Endothelial cell of umbilical vein (primary cell): ENCODE measurements around the gene UNC5B. TPM values are rescaled to one million over a fixed set of nuclear protein-coding genes. Genes with fewer than 3 reads are reported as not detected.

Source experiments
- Bru-seq: library from RNA; stranded (reverse); fragments of 400-500 nt; gene quantifications from one replicate; lab custom pipeline; 2021; lab: Mats Ljungman, UMichigan
- BruChase-seq, 2 experiments: library from RNA; stranded (reverse); fragments of 400-500 nt; gene quantifications; one replicate each; lab custom pipeline; 2021; lab: Mats Ljungman, UMichigan
- BruUV-seq: library from RNA; stranded (reverse); fragments of 400-500 nt; replicated peaks from 2 replicates; lab custom pipeline; 2021; lab: Mats Ljungman, UMichigan
- CTCF ChIA-PET: fragments of 300-600, 350-600 bp; sonication (Branson Sonifier 250); formaldehyde crosslinking; loops from one replicate; lab custom pipeline; 2021; ENCODE audit warnings: antibody characterized with exemption, inconsistent platforms; lab: Charles Lee
- POLR2A ChIA-PET: fragments of 300-600, 350-600 bp; sonication (Branson Sonifier 250); formaldehyde crosslinking; loops from one replicate; lab custom pipeline; 2021; ENCODE audit warnings: antibody characterized with exemption, inconsistent platforms; lab: Charles Lee
- DNase-seq: peaks from one replicate; pipeline ENCODE4 v3.0.0-alpha.2; 2011; ENCODE audit warnings: low read depth, low spot score
- FAIRE-seq: peaks from 2 replicates; lab custom pipeline; 2011; peaks lifted over from hg19 to GRCh38; lab: Jason Lieb, UNC
- H2AFZ ChIP-seq: 2 replicates; pipeline ENCODE4 v1.6.0; 2012; ENCODE audit warnings: low read depth, low read length, control low read depth, inconsistent platforms
- H3K27ac ChIP-seq: 2 replicates; pipeline ENCODE4 v1.5.1; 2011; ENCODE audit warnings: low read depth, mild to moderate bottlenecking, control low read depth, low read length, moderate library complexity; ENCODE audit not compliant: insufficient read depth
- H3K27me3 ChIP-seq, 2 experiments: 2 replicates each; pipeline versions ENCODE4 v1.6.0 to v1.6.1; 2011; ENCODE audit warnings: low read length in 2 of 2, mixed read lengths in 1 of 2; ENCODE audit not compliant: control insufficient read depth in 2 of 2, insufficient read depth in 2 of 2
- H3K36me3 ChIP-seq, 2 experiments: 2 replicates in 1 of 2; 3 replicates in 1 of 2; pipeline ENCODE4 v1.5.1; 2011; ENCODE audit warnings: low read length in 2 of 2, mild to moderate bottlenecking in 1 of 2, moderate library complexity in 1 of 2; ENCODE audit not compliant: control insufficient read depth in 2 of 2, insufficient read depth in 2 of 2; ENCODE audit errors: extremely low read depth in 1 of 2
- H3K4me1 ChIP-seq: 3 replicates; pipeline ENCODE4 v1.5.1; 2011; ENCODE audit warnings: mild to moderate bottlenecking, low read length; ENCODE audit not compliant: control insufficient read depth, insufficient read depth; ENCODE audit errors: extremely low read depth
- H3K4me2 ChIP-seq: 2 replicates; pipeline ENCODE4 v1.6.1; 2011; ENCODE audit warnings: low read length, control low read depth, mixed read lengths; ENCODE audit not compliant: insufficient read depth
- H3K4me3 ChIP-seq, 3 experiments: fragments of 200-600 bp in 1 of 3; sonication (generic), shearing (Covaris generic) in 1 of 3; replicated peaks in 1 of 3; 2 replicates each; pipeline ENCODE4 v1.5.1; 2011 to 2016; ENCODE audit warnings: control low read depth in 3 of 3, low read length in 3 of 3, mild to moderate bottlenecking in 2 of 3, inconsistent platforms in 1 of 3, low read depth in 1 of 3, moderate library complexity in 1 of 3; ENCODE audit not compliant: insufficient read depth in 1 of 3
- H3K79me2 ChIP-seq: 2 replicates; pipeline ENCODE4 v1.6.0; 2012; ENCODE audit warnings: low read length, inconsistent platforms; ENCODE audit not compliant: control insufficient read depth, insufficient read depth
- H3K9ac ChIP-seq: replicated peaks from 2 replicates; pipeline ENCODE3; 2011; ENCODE audit warnings: low read length, control low read depth; ENCODE audit not compliant: insufficient read depth; ENCODE audit errors: extremely low read depth
- H3K9me1 ChIP-seq: replicated peaks from 3 replicates; pipeline ENCODE4 v1.6.0; 2011; ENCODE audit warnings: mild to moderate bottlenecking, low read length; ENCODE audit not compliant: control insufficient read depth, insufficient read depth; ENCODE audit errors: extremely low read depth
- H3K9me3 ChIP-seq: replicated peaks from 2 replicates; pipeline ENCODE4 v1.5.1; 2012; ENCODE audit warnings: low read length, inconsistent platforms; ENCODE audit not compliant: control insufficient read depth, insufficient read depth
- H4K20me1 ChIP-seq: replicated peaks from 2 replicates; pipeline ENCODE3; 2011; ENCODE audit warnings: mild to moderate bottlenecking, low read length; ENCODE audit not compliant: control insufficient read depth, insufficient read depth; ENCODE audit errors: extremely low read depth
- CTCF ChIP-seq, 2 donors: IDR thresholded peaks; 1 replicate in 1 of 2; 2 replicates in 1 of 2; pipeline ENCODE4 v1.5.1; 2011; ENCODE audit warnings: low read length in 2 of 2, mild to moderate bottlenecking in 2 of 2, moderate library complexity in 2 of 2, control low read depth in 1 of 2, inconsistent platforms in 1 of 2, low read depth in 1 of 2; ENCODE audit not compliant: insufficient read depth in 1 of 2; ENCODE audit errors: extremely low read depth in 1 of 2
- EZH2 ChIP-seq: IDR thresholded peaks from 2 replicates; pipeline ENCODE4 v1.6.1; 2012; ENCODE audit warnings: borderline replicate concordance, low read depth, mild to moderate bottlenecking, moderate library complexity, low read length, inconsistent platforms; ENCODE audit not compliant: severe bottlenecking
- FOS ChIP-seq: IDR thresholded peaks from 2 replicates; pipeline ENCODE4 v1.6.1; 2011; ENCODE audit warnings: mild to moderate bottlenecking, low read length, moderate library complexity, borderline replicate concordance; ENCODE audit not compliant: insufficient read depth
- GATA2 ChIP-seq: IDR thresholded peaks from 2 replicates; pipeline ENCODE4 v1.7.0; 2011; ENCODE audit warnings: low read depth, mild to moderate bottlenecking, moderate library complexity, mixed read lengths, low read length; ENCODE audit not compliant: insufficient read length, insufficient read depth
- JUN ChIP-seq: IDR thresholded peaks from 2 replicates; pipeline ENCODE4 v1.6.1; 2011; ENCODE audit warnings: borderline replicate concordance, low read depth; ENCODE audit not compliant: insufficient read length, insufficient read depth
- MAX ChIP-seq: IDR thresholded peaks from 2 replicates; pipeline ENCODE4 v1.6.1; 2011; ENCODE audit not compliant: insufficient read depth, insufficient read length
- MYC ChIP-seq: IDR thresholded peaks from one replicate; pipeline ENCODE4 v1.6.1; 2011; ENCODE audit warnings: mild to moderate bottlenecking, low read depth, low read length
- POLR2A ChIP-seq: IDR thresholded peaks from 2 replicates; pipeline ENCODE4 v1.6.1; 2012; ENCODE audit warnings: low read depth, mild to moderate bottlenecking, control low read depth, low read length
- POLR2AphosphoS5 ChIP-seq: IDR thresholded peaks from 2 replicates; pipeline ENCODE4 v1.6.1; 2012; ENCODE audit warnings: low read depth, mild to moderate bottlenecking, control low read depth, low read length, moderate library complexity; ENCODE audit not compliant: insufficient read depth
- dilution Hi-C: fragments of 300-500 bp; cut with MboI; formaldehyde crosslinking; loops from one replicate; pipeline ENCODE4 v1.15.0; 2019; ENCODE audit warnings: low sequenced_read_pairs; ENCODE audit not compliant: extremely low pct_ligation_motif_present
- intact Hi-C: fragments of 100-400 bp; cut with micrococcal nuclease; formaldehyde crosslinking; loops from one replicate; pipeline ENCODE4 v1.10.0; 2022
- long read RNA-seq: library from polyadenylated mRNA; stranded (forward); transcript quantifications from one replicate; pipeline ENCODE4 v2.0.0, GENCODE V29; 2021
- polyA minus RNA-seq, 3 experiments: library from RNA; depleted of rRNA, polyadenylated mRNA; stranded (reverse); fragments of >200 nt; gene quantifications; 1 replicate in 1 of 3; 2 replicates in 2 of 3; pipeline ENCODE4 v1.2.3, GENCODE V29; 2011
- polyA plus RNA-seq, 4 experiments: library from polyadenylated mRNA; depleted of rRNA in 3 of 4; stranded (reverse) in 3 of 4; unstranded in 1 of 4; fragments of >200 nt; gene quantifications; 2 replicates each; pipeline versions ENCODE4 v1.2.1 to v1.2.3, GENCODE V29; 2011 to 2012; ENCODE audit warnings: missing spikeins in 1 of 4
- total RNA-seq: library from RNA; stranded (reverse); gene quantifications from 2 replicates; pipeline ENCODE4 v1.2.3, GENCODE V29; 2021

UNC5B gene
- total RNA-seq = 2.5 and 5.4 TPM in 2 replicates
- 0.39 and 0.57 TPM in 2 replicates for polyA plus RNA-seq
- 0.37 and 0.45 TPM in 2 replicates for polyA plus RNA-seq (2011; cell fraction: cytosol; rRNA removed)
- polyA plus RNA-seq (2011; cell fraction: nucleus; rRNA removed) = 0.73 and 0.76 TPM in 2 replicates
- 0.18 and 0.37 TPM in 2 replicates for polyA plus RNA-seq (2012)
- 0.39 and 0.49 TPM in 2 replicates for polyA minus RNA-seq
- polyA minus RNA-seq (2011; cell fraction: cytosol; rRNA and poly(A)+ RNA removed) = 3.7 TPM
- 0.24 and 0.29 TPM in 2 replicates for polyA minus RNA-seq (2011; cell fraction: nucleus; rRNA and poly(A)+ RNA removed)
- Bru-seq, nascent RNA = percentile 33 among the genes with signal in this experiment
- BruChase-seq, experiment 1, labeled RNA remaining after a 6-hour chase = percentile 48 among the genes with signal in this experiment
- percentile 45 among the genes with signal in this experiment for BruChase-seq, experiment 2, labeled RNA remaining after a 2-hour chase
- long read RNA-seq, full-length matches to known transcripts = 1 of 6 reads
- long read RNA-seq, partial matches to known transcripts = 5 of 6 reads
- long read RNA-seq, other reads (novel, unspliced or antisense) = 0 of 6 reads

GRCh38 chr10:71212318-71213126 is at the start of gene UNC5B:
Gene UNC5B (plus strand): TSS chr10:71212570. CDS start chr10:71212986, 416 bp downstream.
- BruUV-seq = no TSS peak
- Histone ChIP-seq H3K9me3 (no peaks in the 10 kb centered on the region), H2AFZ (peak within 1 kb of the TSS; percentile 65), H3K4me2 (peak within 1 kb of the TSS; percentile 63), H3K4me3 (peak within 1 kb of the TSS; percentile 11 to 36 (median 33)), H4K20me1 (no peaks in the 10 kb centered on the region), H3K79me2 (no peaks in the 10 kb centered on the region), H3K27me3 (peaks cover 46 to 63% of the 10 kb centered on the region in 2 experiments), H3K36me3 (no peaks in the 10 kb centered on the region), H3K27ac (no peak within 1 kb of the TSS), H3K9ac (no peak within 1 kb of the TSS), H3K4me1 (peaks cover 21% of the 10 kb centered on the region), H3K9me1 (no peaks in the 10 kb centered on the region)
- ChIA-PET CTCF (interaction anchor here (0.7 to 8.1 kb wide), 14 partner anchors 8 to 309 kb away, joined by 3 to 51 read pairs (median 3); no protein-coding TSS in a partner anchor), POLR2A (interaction anchor here (0.6 kb wide), 1 partner anchor 106 kb away, joined by 5 read pairs; the partner anchor contains the start of gene SLC29A3)
- intact Hi-C loops (loop anchor here (1.0 to 5.0 kb wide), 5 partner anchors 22 to 395 kb away; partner anchors contain the start of gene SGPL1), dilution Hi-C loops (no loop called here)
- TF ChIP-seq POLR2A (no peak), FOS (no peak), MYC (no peak), MAX (no peak), POLR2AphosphoS5 (peak; percentile 77), EZH2 (no peak), JUN (no peak), CTCF (IDR thresholded peaks at IDR 0.05; ENCODE audit: extremely low read depth in 1 of 2, insufficient read depth in 1 of 2, low read depth in 1 of 2, low read length in 2 of 2) (peak in 1 of 2 donors; percentile 19), GATA2 (no peak)
- DNase-seq = peak; percentile 80
- FAIRE-seq = peak; percentile 77
